ENCODE measurements around the gene AGA. TPM values are rescaled to one million over a fixed set of nuclear protein-coding genes. Genes with fewer than 3 reads are reported as not detected.

Gene AGA
- total RNA-seq (23.0 TPM), polyA plus RNA-seq (ENCODE audit: insufficient read depth, low read depth, low replicate concordance) (23.6 TPM)
- long read RNA-seq, donor 1, transcript AGA-201 (9 exons, 2,107 nt): major isoform, 6 of 7 reads
- long read RNA-seq, donor 1, partial matches to known transcripts: 0 of 7 reads
- long read RNA-seq, donor 1, other reads (novel, unspliced or antisense): 0 of 7 reads
- long read RNA-seq, donor 2, transcript AGA-201 (9 exons, 2,107 nt): major isoform, 6 of 15 reads
- long read RNA-seq, donor 2, partial matches to known transcripts: 6 of 15 reads
- long read RNA-seq, donor 2, other reads (novel, unspliced or antisense): 0 of 15 reads
- long read RNA-seq, donor 3, transcript AGA-201 (9 exons, 2,107 nt): major isoform, 6 of 6 reads
- long read RNA-seq, donor 3, partial matches to known transcripts: 0 of 6 reads
- long read RNA-seq, donor 3, other reads (novel, unspliced or antisense): 0 of 6 reads
- long read RNA-seq, donor 4, transcript AGA-201 (9 exons, 2,107 nt): major isoform, 7 of 7 reads
- long read RNA-seq, donor 4, partial matches to known transcripts: 0 of 7 reads
- long read RNA-seq, donor 4, other reads (novel, unspliced or antisense): 0 of 7 reads
- long read RNA-seq, donor 5, partial matches to known transcripts: 0 of 2 reads
- long read RNA-seq, donor 5, other reads (novel, unspliced or antisense): 0 of 2 reads
- long read RNA-seq, donor 6, transcript AGA-201 (9 exons, 2,107 nt): major isoform, 16 of 22 reads
- long read RNA-seq, donor 6, partial matches to known transcripts: 6 of 22 reads
- long read RNA-seq, donor 6, other reads (novel, unspliced or antisense): 0 of 22 reads
- long read RNA-seq, donor 7, transcript AGA-201 (9 exons, 2,107 nt): major isoform, 20 of 26 reads
- long read RNA-seq, donor 7, partial matches to known transcripts: 2 of 26 reads
- long read RNA-seq, donor 7, other reads (novel, unspliced or antisense): 4 of 26 reads
- long read RNA-seq, donor 8, transcript AGA-201 (9 exons, 2,107 nt): major isoform, 8 of 9 reads
- long read RNA-seq, donor 8, partial matches to known transcripts: 0 of 9 reads
- long read RNA-seq, donor 8, other reads (novel, unspliced or antisense): 0 of 9 reads
- long read RNA-seq, donor 9, transcript AGA-201 (9 exons, 2,107 nt): major isoform, 7 of 7 reads
- long read RNA-seq, donor 9, partial matches to known transcripts: 0 of 7 reads
- long read RNA-seq, donor 9, other reads (novel, unspliced or antisense): 0 of 7 reads
- long read RNA-seq, donor 10, transcript AGA-201 (9 exons, 2,107 nt): major isoform, 6 of 9 reads
- long read RNA-seq, donor 10, partial matches to known transcripts: 0 of 9 reads
- long read RNA-seq, donor 10, other reads (novel, unspliced or antisense): 0 of 9 reads

GRCh38 chr4:177441803-177442622 lies at the start of gene AGA:
Gene AGA, minus strand, starts transcription at chr4:177442437. Its CDS starts 62 bp downstream, at chr4:177442375.
- Histone ChIP-seq H3K4me3 (ENCODE audit: low read length in 3 of 3) (peak within 1 kb of the TSS; percentile 75 to 94 (median 93)), H3K36me3 (ENCODE audit: control insufficient read depth in 2 of 3, insufficient read depth in 3 of 3, low read length in 3 of 3) (peaks cover 0 to 3% (median 0%) of the 10 kb centered on the region in 3 donors), H3K27me3 (ENCODE audit: control insufficient read depth, insufficient read depth, low read length) (no peaks in the 10 kb centered on the region), H3K4me1 (ENCODE audit: control insufficient read depth in 2 of 3, insufficient read depth in 2 of 3, low read depth in 1 of 3, low read length in 3 of 3) (peaks cover 0 to 3% (median 0%) of the 10 kb centered on the region in 3 donors), H3K9me3 (ENCODE audit: control insufficient read depth in 2 of 3, insufficient read depth in 1 of 3, low read length in 3 of 3) (no peaks in the 10 kb centered on the region), H3K27ac (ENCODE audit: low read depth in 2 of 2, low read length in 2 of 2) (peak within 1 kb of the TSS; percentile 90 to 92), H3K9ac (ENCODE audit: low read length in 3 of 3) (peak within 1 kb of the TSS; percentile 90 to 94 (median 92))
- FAIRE-seq: no peak
- peak; percentile 96 to 99 (median 98) for DNase-seq
- intact Hi-C loops (cut with DNase I): no loop called here
- TF ChIP-seq CTCF (IDR thresholded peaks at IDR 0.05; ENCODE audit: borderline replicate concordance, extremely low read depth, insufficient read depth): no peak

GRCh38 chr4:177492022-177492421 lies 49.8 kb upstream of the AGA start:
- FAIRE-seq (no peak), DNase-seq (no peak)
- Histone ChIP-seq H3K9me3 (ENCODE audit: control insufficient read depth in 2 of 3, insufficient read depth in 1 of 3, low read length in 3 of 3) (no peaks in the 10 kb centered on the region), H3K9ac (ENCODE audit: low read length in 3 of 3) (no peak overlapping the region), H3K36me3 (ENCODE audit: control insufficient read depth in 2 of 3, insufficient read depth in 3 of 3, low read length in 3 of 3) (no peaks in the 10 kb centered on the region), H3K4me1 (ENCODE audit: control insufficient read depth in 2 of 3, insufficient read depth in 2 of 3, low read depth in 1 of 3, low read length in 3 of 3) (no peaks in the 10 kb centered on the region), H3K27me3 (ENCODE audit: control insufficient read depth, insufficient read depth, low read length) (no peaks in the 10 kb centered on the region), H3K4me3 (ENCODE audit: low read length in 3 of 3) (no peak overlapping the region), H3K27ac (ENCODE audit: low read depth in 2 of 2, low read length in 2 of 2) (no peak overlapping the region)
- intact Hi-C loops (cut with DNase I): no loop called here
- no peak for TF ChIP-seq CTCF (IDR thresholded peaks at IDR 0.05; ENCODE audit: borderline replicate concordance, extremely low read depth, insufficient read depth)

- Histone ChIP-seq H3K36me3 (ENCODE audit: control insufficient read depth in 2 of 3, insufficient read depth in 3 of 3, low read length in 3 of 3) (no peaks in the 10 kb centered on the region), H3K9me3 (ENCODE audit: control insufficient read depth in 2 of 3, insufficient read depth in 1 of 3, low read length in 3 of 3) (no peaks in the 10 kb centered on the region), H3K27me3 (ENCODE audit: control insufficient read depth, insufficient read depth, low read length) (no peaks in the 10 kb centered on the region), H3K4me3 (ENCODE audit: low read length in 3 of 3) (no peak overlapping the region), H3K4me1 (ENCODE audit: control insufficient read depth in 2 of 3, insufficient read depth in 2 of 3, low read depth in 1 of 3, low read length in 3 of 3) (no peaks in the 10 kb centered on the region), H3K9ac (ENCODE audit: low read length in 3 of 3) (no peak overlapping the region), H3K27ac (ENCODE audit: low read depth in 2 of 2, low read length in 2 of 2) (no peak overlapping the region)
- DNase-seq: no peak
- TF ChIP-seq CTCF (IDR thresholded peaks at IDR 0.05; ENCODE audit: borderline replicate concordance, extremely low read depth, insufficient read depth): no peak
- no peak for FAIRE-seq
- intact Hi-C loops (cut with DNase I): no loop called here
Observed at GRCh38 chr4:177490769-177491168, 48.5 kb upstream of the AGA start.
